ENCODE results near the gene ARHGEF16. TPM values are rescaled to one million over a fixed set of nuclear protein-coding genes. Genes with fewer than 3 reads are reported as not detected.

Gene ARHGEF16
- polyA plus RNA-seq, 4 donors = 0.53 to 23.1 (median 15.4) TPM

DNA sequence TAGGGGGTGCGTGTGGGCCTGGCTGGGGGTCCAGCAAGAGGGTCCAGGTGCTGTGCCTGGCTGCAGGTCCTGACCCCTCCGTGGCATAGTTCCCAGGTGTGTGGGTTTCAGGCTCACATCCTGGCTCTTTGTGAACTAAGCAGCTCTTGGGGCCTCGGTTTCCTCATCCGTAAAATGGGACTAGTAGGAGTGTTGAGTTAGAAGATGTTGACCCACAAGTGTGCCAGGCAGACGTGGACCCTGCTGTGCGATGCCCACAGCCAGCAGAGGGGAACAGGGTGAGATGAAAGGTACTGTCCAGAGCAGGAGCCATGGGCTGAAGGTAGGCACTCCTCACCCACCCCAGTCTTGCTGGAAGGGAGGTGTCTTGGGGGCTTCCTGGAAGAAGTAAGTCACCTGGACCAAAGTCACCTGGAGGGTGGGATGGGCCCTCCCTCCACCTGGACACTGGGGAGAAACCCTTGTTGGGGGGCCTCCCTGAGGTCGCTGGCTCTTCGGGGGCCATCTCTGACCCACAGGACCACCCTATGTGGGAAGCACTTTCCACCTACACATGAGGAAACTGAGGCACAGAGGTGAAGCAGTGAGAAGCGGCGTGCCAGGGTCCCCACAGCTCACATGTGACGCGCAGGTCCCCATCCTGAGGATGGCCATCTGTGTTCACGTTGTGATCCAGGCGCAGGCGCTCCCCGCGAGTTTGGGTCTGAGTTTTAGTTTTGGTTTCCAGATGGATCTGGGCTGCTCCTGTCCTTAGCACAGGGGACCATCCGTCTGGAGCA lies 1.4 kb downstream of the ARHGEF16 start:
- no peak for DNase-seq (ENCODE audit: low read depth in 4 of 4, low spot score in 3 of 4)

DNA sequence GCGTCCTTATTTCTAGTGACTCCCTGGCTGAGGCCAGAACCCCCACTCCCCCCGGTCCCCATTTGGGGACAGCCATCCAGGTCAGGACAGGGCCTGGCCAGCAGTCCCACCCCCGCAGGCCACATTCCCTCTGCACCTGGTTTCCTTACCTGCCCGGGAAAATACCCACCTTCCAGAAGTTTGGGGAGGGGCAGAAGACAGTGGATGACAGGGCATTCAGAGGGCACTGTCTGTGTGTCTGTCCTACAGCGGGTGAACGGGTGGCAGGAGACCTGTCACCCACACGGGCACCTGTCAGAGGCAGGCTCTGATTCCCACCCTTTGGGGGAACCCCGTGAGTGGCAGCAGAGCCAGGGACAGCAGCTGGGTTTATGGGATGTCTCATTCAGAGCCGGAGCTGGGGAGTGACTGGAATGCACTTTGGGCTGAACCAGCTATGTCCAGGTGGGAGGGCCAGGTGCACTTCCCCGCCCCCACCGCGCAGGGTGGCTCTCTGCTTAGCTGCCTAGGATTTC lies 2.0 kb downstream of the ARHGEF16 start:
- no peak for DNase-seq (ENCODE audit: low read depth in 4 of 4, low spot score in 3 of 4)

DNA sequence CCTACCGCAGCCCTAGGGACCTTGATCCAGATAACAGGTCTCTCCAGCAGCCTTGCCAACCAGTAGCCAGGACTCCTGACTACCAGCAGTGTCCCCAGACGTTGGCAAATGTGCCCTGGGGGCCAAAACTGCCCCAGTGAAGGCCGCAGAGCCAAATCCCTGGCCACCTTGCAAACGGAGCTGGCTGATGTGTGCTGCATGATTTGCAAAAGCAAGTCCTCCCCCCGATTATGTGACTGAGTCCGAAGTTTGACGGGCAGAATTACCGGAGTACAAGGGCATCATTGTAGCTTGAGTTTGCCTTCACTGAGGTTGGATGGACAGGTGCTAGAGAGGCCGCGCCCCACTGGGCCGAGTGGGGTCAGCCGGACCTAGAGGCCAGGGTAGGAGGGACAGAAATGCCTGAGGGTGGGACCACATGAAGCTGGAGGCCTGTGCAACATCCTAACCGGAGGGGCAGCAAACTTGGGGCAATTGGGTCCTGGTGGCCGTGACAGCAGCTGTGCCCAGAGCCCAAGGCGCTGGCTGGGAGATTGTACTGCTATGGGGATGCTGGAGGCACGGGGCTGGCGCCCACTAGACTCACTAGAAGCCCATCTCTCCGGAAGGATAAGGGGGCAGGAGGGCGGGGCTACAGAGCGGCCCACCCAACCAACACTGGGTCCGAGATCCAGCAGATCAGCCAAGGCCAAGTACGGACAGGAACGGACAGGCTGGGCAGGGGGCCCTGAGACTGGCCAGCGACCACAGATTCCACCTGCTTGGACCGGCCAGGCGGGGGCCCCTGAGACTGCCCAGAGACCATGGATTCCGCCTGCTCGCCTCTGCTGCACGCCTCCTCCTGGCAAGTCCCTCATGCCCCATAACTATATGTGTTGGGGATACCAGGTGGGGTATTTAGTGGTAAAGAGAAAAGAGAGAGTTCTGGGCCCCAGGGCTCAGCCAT lies 2.8 kb downstream of the ARHGEF16 start:
- no peak for DNase-seq (ENCODE audit: low read depth in 4 of 4, low spot score in 3 of 4)

DNA sequence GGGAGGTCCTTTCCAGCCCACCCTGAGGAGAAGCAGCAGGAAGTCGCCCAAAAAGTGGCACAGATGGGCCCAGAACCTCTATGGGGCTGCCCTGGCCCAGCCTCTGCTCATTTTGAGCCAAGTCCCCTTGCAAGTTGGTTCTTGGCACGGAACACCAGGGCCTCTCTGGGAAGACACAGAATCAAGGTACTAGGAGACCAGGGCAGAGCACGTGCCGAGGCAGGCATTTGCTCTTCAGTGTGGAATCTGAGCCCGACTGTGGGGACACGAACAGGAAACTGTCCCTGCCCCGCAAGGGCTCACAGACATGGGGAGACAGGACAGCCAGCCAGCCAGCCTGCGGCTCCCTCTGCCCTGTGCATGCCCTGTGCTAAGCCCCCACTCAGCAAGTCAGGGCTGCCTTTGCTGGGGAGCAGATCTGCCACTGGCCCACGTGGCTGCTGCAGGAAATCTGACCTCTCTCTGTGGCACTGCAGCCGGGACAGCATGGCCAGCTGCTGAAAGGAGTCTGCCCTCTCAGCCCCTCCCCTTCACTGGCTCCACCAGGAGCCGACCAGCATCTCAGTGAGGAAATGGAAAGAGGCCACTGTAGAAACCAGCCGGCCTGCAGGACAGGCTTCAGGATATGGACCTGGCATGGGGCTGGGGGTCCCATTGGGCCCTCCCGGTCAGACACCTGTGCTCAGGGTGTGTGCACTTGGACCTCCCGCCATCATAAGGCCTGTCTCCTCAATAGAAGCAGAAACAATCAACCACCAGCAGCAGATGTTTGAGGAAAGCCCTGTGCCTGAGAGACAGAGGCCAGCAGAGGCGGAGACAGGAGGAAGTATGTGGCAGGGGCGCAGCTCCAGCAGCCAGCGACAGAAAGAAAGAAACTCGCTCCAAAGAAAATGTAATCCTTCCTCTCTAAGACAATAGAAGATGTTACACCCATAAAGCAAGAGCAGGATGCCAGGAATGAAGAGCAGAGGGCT lies 3.7 kb downstream of the ARHGEF16 start:
- DNase-seq (ENCODE audit: low read depth in 4 of 4, low spot score in 3 of 4) = no peak

DNA sequence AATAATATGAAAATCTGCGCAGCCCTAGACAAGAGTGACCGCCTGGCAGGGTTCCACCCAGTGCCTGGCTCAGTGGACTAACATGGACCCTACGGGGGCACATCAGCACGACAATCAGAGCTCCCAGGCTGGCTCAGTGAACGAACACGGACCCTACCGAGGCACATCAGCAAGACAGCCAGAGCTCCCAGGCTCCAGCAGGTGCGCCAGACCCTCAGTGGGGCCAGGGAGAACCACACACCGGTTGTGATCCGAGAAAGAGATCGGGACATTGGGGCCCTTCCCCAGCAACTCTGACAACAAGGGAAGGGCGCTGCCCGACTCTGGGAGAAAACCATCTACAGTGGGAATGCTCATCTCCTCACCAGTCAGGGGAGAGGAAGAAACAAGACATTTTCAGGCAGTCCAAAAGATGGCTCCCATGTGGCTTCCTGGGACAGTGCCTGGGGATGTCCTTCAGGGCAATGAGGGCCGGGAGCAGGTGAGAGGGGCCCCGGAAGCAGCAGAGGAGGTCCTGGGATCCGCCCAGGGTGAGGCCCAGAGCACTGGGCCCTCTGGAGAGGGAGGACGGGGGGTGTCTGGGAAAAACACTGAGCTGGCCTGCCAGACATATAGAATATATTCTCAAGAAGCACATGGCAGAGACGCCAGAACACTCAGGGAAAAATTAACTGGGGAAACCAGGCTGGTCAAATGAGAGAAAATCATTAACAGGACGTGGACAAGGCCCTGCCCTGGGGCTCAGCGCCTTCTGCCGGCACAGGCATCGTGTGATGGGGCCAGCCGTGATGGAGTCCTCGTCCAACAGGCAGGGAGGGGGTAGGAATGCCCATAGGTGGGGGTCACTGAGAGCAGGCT lies 4.8 kb downstream of the ARHGEF16 start:
- no peak for DNase-seq (ENCODE audit: low read depth in 4 of 4, low spot score in 3 of 4)

DNA sequence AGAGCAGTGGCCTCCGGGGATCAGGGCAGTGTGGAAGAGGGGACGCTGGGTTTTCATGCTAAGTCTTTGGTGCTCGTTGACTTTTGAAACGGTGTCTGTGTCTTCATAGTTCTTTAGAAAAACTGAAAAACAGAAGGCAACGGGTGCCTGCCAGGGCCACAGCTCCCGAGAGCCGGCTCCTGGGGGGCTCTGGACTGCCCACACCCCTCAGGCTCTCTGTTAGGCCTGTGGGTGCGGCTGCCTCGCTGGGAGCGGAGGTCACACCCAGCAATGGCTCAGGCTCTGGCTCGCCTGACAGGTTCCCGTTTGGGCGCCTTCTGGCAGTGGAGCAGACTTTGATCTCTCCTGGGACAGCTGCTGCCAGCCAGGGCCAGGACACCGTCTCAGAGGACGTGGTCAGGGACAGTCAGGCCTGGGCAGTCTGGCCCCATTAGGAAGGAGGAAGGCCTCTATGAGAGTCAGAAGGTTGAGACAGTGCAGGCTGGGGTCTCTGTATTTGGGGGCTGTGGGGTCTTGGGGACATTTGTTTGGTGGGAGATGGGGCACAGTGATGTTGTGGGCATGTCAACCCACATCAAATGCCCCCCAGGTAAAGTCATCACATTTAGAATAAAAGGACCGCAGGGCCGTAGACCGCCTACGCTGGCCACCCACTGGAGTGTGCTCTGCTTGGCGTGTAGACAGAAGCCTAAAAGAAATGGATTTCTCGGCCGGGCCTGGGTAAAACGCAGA lies 5.6 kb downstream of the ARHGEF16 start:
- DNase-seq (ENCODE audit: low read depth in 4 of 4, low spot score in 3 of 4) = no peak

DNA sequence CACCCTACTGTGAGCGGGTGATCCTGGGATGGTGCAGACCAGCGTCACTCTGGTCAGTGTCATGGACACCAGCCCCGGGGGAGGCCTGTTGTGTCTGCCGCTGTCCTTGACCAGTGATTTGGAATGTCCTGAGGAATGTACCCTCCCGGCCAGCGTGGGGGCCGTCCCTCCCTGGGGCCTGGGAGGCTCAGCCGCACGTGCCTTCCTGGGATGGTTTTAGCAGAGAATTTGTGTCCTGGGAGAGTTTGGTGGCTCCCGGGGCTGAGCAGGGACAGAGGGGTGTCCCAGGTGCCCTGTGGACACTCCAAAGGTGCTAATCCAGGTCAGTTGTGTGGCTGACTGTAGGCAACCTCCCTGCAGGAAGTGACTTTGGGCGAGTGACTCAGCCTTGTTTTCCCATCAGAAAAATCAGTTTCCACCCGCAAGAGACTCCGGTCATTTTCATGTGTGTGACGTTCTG lies 6.2 kb downstream of the ARHGEF16 start:
- DNase-seq (ENCODE audit: low read depth in 4 of 4, low spot score in 3 of 4) = no peak

DNA sequence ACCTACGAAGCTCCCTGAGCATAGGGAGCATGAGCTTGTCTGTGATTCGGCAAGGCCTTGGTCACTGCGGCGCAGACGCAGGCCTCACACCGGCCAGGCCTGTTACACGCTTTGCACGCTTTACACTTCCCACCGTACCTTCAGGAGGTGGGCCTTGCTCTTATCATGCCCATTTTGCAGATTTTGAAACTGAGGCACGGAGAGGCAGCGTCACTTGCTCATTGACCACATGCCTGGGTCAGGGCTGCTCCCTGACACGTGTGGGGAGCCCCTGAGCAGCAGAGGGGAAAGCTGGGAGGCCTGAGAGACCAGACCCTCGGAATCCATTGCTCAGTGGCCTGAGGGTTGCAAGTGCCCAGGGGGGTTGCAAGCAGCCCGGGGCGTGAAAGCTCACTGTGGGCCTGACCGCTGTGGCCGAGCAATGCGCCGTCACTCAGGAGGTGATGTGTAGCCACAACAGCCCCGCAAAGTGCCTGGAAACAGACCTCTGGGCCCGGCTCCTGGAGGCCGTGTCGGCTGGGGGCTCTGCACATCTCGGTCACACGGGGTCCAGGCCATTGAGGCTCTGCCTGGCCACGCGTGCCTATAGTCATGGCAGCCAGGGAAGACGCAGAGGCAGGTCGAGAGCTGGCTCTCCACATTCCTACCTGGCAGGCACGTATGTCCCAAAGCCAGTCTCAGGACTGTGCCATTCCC lies 6.9 kb downstream of the ARHGEF16 start:
- DNase-seq (ENCODE audit: low read depth in 4 of 4, low spot score in 3 of 4) = no peak

DNA sequence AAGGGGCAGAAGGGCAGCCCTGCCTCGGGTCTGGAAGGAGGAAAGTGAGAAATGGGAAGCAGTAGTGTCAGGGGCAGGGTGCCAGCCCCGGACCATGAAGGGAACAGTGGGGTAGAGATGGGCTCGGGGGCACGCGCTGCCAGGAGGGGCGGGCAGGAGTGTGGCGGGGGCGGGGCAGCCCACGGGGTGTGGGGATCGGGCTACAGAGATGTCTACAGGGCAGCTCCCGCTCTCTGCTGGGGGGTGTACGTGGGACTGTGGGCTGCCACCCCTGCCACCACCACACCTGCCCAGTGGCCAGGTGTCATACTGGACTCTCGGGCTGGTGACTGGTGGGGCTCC lies 7.4 kb downstream of the ARHGEF16 start:
- no peak for DNase-seq (ENCODE audit: low read depth in 4 of 4, low spot score in 3 of 4)

DNA sequence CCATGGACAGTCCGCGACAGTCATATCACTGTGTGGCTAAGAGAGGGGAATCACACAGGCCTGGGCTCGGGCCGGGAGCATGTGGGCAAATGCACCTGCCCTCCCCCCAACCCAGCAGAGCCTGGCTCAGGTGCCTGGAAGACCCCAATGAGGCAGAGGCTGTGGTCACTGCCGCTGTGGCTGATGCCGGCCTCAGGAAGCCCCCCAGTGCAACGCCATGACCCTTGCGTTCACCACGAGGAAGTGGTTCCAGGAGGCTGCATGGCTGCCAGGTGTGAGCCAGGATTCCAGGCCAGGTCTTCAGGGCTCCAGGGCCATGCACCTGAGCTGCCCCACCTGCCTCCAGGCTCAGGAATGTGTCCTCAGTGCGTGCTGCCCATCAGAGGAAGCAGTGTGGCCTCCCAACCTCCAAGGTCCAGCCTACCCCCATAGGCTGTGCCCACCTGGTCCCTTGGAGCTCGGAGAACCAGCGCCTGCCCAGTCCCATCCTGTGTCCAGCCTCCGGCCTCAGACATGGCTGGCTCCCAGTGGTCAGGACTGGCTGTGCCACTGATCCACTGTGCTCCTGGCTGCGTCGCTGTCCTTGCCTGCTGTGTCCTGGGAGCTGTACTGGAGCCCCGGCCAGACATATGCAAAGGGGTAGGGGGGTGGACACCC lies 8.0 kb downstream of the ARHGEF16 start:
- DNase-seq (ENCODE audit: low read depth in 4 of 4, low spot score in 3 of 4) = no peak

DNA sequence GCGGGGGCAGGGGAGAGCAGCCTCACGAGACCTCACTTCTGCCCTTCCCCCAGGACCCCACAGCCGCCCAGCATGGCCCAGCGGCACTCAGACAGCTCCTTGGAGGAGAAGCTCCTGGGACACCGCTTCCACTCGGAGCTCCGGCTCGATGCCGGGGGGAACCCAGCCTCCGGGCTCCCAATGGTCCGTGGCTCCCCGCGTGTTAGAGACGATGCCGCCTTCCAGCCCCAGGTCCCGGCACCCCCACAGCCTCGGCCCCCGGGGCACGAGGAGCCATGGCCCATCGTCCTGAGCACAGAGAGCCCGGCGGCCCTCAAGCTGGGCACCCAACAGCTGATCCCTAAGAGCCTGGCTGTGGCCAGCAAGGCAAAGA lies 8.5 kb downstream of the ARHGEF16 start:
- DNase-seq (ENCODE audit: low read depth in 4 of 4, low spot score in 3 of 4) = no peak

DNA sequence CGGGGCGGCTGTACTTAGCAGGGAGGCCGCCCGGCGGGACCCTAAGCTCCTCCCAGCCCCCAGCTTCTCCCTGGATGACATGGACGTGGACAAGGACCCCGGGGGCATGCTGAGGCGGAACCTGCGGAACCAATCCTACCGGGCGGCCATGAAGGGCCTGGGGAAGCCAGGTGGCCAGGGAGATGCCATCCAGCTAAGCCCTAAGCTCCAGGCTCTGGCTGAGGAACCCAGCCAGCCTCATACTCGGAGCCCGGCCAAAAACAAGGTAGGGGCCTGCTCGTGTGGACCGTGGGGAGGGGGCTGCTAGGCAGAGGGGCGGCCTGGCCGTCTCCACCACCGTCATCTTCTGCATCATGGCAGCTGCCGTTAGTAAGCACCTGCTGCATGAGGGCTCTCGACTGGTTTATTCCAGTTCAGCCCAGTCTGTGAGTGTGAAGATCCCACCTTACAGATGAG lies 9.0 kb downstream of the ARHGEF16 start:
- no peak for DNase-seq (ENCODE audit: low read depth in 4 of 4, low spot score in 3 of 4)

DNA sequence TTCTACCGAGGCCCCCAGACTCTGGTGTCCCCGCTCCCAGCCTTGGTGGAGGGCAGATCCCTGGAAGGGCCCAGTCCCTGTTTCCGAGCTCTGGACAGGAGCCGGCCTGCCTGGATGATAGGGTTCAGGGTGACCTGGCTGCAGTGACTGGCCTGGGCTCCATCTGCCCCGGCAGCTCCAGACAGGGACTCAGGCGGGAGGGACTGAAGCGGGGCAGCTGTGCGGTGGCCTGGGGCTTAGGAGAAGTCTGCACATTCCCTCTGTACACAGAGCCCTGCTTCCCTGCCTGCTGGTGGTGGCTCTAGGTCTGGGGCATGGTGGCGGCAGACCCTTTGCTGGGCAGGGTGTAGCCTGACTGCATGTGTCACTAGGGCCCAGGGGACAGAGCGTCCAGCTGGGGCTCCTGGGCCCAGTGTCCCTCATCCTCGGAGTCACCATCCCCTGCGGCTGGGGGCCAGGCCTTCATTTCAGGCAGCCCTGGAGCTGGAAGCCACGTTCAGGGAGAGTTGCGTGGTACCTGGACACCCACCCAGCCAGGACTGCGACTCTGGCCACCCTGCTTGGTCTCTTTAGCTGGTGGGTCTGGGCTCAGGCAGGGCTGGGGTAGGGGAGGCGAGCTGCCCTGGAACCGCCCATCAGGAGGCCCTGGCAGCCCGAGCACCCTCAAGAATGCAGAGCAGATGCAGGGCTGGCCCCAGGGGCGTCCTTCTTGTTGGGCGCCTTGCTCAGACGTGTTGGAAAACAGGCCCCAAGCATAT lies 9.6 kb downstream of the ARHGEF16 start:
- no peak for DNase-seq (ENCODE audit: low read depth in 4 of 4, low spot score in 3 of 4)

DNA sequence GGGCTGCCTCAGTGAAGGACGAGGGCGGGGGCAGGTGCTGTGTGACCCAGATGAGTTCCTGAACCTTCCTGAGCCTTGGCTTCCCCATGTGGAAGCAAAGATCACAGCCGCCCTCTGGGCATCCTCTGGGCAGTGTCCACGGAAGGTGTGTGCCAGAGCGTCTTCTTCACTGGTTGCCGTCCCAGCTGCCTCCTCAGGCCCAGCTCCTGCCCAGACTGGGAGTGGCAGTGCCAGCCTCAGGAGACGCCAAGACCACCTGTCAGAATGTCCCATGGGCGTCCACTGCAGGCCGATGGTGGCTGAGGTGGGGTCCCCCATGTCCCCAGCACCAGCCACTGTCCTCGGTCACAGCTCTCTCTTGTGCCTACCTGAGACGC lies 10.2 kb downstream of the ARHGEF16 start:
- no peak for DNase-seq (ENCODE audit: low read depth in 4 of 4, low spot score in 3 of 4)

DNA sequence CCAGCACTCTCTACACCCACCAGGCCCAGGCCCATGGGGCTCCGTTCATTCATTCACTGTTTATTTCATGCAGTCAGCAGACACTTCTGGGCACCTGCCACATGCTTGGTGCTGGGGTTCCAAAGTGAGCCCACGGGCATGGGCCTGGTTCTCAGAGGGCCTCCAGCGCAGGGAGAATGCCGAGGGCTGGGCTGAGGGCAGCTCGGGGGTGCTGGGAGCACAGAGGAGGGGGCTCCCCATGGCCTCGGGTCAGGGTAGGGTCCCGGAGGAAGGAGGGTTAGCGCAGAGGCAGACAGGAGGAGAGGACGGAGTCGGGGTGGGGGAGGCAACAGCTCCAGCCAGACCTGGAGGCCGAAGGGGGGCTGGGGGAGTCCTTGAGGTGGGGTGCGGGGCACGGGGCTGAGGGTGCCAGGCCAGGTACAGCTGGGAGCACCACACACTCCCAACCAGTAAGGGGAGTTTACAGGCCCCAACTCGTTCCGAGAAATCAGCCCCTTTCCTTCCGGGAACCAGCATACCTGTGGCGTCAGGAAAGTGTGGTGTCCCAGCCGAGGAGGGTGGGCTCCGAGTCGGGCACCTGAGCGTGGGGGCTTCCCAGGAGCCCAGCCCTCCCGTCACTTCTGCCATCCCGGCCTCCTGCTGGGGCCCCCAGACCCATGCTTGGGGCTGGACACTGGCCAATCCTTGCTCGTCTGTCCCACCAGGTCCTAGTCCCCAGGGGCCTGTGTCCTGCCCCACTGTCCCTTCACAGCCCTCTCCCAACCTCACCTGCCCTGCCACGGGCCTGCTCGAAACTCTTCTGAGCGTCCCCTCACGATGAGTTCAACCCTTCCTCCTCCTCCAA lies 10.8 kb downstream of the ARHGEF16 start:
- no peak for DNase-seq (ENCODE audit: low read depth in 4 of 4, low spot score in 3 of 4)

DNA sequence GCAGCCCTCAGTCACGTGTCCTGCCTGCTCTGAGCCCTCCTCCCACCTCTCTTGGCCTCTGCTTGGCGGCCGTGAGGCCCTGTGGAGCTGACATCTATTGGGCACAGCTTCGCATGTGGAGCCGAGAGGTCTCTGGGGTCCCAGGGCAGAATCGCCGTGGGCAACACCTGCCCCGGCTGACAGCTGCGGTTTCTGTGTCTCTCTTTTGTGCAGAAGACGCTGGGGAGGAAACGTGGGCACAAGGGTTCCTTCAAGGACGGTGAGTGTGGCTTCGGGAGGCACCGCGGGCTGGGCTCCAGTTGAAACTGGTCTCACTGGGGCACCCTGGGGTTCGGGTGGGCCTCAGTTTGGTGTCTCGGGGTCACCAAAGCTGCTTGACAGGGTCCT lies 11.5 kb downstream of the ARHGEF16 start:
- no peak for DNase-seq (ENCODE audit: low read depth in 4 of 4, low spot score in 3 of 4)

Data from left renal pelvis (tissue), 4 donors.